GM12892 (cell line): ENCODE results near the gene PRELID2.

Source experiments
- POLR2A ChIP-seq: IDR thresholded peaks from 2 replicates; pipeline ENCODE4 v1.6.1; 2011; ENCODE audit warnings: low read depth, low read length, control low read depth
- POLR2AphosphoS5 ChIP-seq: IDR thresholded peaks from 2 replicates; pipeline ENCODE4 v1.6.1; 2011; ENCODE audit warnings: low read depth, low read length, control low read depth

- TF ChIP-seq POLR2A (no peak), POLR2AphosphoS5 (no peak)
These were observed 41.6 kb downstream of the PRELID2 start for GRCh38 chr5:145793574-145793973.
